ENCODE data around the gene ST7. TPM values are rescaled to one million over a fixed set of nuclear protein-coding genes. Genes with fewer than 3 reads are reported as not detected.

ST7 gene
- total RNA-seq, 1 donor from 2014 or later: 39.3 TPM

DNA sequence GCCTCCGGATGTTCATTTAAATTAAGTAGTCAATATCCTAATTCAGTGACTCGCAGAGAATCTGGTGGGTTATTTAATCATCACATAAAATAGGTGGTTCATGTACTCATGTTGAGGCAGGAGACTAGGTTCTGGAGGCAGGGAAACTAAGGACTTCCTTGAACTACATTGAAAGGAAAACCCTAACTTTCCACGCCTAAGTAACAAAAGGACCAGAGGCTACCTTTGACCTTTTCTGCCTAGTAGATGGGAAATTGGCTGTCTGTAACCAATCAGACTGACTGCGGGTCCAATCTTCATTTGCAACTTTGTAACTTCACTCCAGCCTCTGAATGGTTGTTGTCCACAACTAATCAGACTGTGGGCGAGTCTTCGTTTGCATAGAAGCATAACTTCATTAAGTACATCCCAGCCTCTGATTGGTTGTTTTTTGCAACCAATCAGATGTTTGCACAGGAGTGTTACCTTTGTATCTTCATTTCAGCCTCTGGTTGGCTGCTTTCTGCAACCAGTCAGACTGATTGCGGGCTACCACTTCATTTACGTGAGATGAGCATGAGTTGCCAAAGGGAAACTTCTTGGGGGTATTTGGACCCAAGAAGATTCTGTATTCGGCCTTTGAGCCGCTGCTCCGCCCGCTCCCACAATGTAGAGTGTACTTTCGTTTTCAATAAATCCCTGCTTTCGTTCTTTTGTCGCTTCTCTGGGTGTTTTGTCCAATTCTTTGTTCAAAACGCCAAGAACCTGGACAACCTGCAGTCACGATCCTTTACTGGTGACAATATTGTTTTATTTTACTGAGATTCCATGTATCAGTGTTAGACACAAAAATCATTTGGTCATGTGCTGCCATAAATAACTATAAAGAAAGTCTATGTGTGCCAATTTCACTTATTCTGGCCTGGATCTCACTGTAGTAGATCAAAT is 1.7 kb upstream of the ST7 start:
- no peak overlapping the region for H3K4me2 ChIP-seq (ENCODE audit: low read length)
- H3K79me2 ChIP-seq (ENCODE audit: insufficient read depth, low read length): peaks cover 27% of the 10 kb centered on the region
- no peaks in the 10 kb centered on the region for H3K9me3 Mint-ChIP-seq (ENCODE audit: unreplicated experiment)
- H3K4me1 Mint-ChIP-seq (ENCODE audit: low read depth, unreplicated experiment): peaks cover 22% of the 10 kb centered on the region
- FAIRE-seq (no peak), DNase-seq (ENCODE audit: low read depth) (no peak)
- H3K27me3 ChIP-seq (ENCODE audit: insufficient read depth, low read length): no peaks in the 10 kb centered on the region
- H3K4me3 Mint-ChIP-seq (ENCODE audit: unreplicated experiment): peak overlapping the region; percentile 55
- no peak for TF ChIP-seq EZH2 (IDR thresholded peaks at IDR 0.05; ENCODE audit: insufficient read depth, low read length)
- TF ChIP-seq, protein P1, sequence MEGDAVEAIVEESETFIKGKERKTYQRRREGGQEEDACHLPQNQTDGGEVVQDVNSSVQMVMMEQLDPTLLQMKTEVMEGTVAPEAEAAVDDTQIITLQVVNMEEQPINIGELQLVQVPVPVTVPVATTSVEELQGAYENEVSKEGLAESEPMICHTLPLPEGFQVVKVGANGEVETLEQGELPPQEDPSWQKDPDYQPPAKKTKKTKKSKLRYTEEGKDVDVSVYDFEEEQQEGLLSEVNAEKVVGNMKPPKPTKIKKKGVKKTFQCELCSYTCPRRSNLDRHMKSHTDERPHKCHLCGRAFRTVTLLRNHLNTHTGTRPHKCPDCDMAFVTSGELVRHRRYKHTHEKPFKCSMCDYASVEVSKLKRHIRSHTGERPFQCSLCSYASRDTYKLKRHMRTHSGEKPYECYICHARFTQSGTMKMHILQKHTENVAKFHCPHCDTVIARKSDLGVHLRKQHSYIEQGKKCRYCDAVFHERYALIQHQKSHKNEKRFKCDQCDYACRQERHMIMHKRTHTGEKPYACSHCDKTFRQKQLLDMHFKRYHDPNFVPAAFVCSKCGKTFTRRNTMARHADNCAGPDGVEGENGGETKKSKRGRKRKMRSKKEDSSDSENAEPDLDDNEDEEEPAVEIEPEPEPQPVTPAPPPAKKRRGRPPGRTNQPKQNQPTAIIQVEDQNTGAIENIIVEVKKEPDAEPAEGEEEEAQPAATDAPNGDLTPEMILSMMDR (IDR thresholded peaks at IDR 0.05; ENCODE audit: insufficient read depth, low read depth, low read length): no peak
- H3K36me3 Mint-ChIP-seq (ENCODE audit: low read depth, unreplicated experiment): no peaks in the 10 kb centered on the region
- H3K27ac ChIP-seq (ENCODE audit: low read depth, low read length): no peak overlapping the region
- peaks cover 19% of the 10 kb centered on the region for H3K4me1 ChIP-seq (ENCODE audit: insufficient read depth, low read length)
- H3K9me3 ChIP-seq (ENCODE audit: insufficient read depth, low read depth, low read length): no peaks in the 10 kb centered on the region
- H3K27me3 Mint-ChIP-seq (ENCODE audit: low read depth, unreplicated experiment): no peaks in the 10 kb centered on the region
- no peaks in the 10 kb centered on the region for H3K36me3 ChIP-seq (ENCODE audit: insufficient read depth, low read length)
- H2AFZ ChIP-seq (ENCODE audit: low read depth, low read length): no peak overlapping the region
- no peak overlapping the region for H3K4me3 ChIP-seq (ENCODE audit: insufficient read depth, low read depth, low read length)
- no peak overlapping the region for H3K9ac ChIP-seq (ENCODE audit: low read length)
- H4K20me1 ChIP-seq (ENCODE audit: insufficient read depth, low read length): peaks cover 11% of the 10 kb centered on the region
- H3K27ac Mint-ChIP-seq (ENCODE audit: unreplicated experiment): peak overlapping the region; percentile 62

DNA sequence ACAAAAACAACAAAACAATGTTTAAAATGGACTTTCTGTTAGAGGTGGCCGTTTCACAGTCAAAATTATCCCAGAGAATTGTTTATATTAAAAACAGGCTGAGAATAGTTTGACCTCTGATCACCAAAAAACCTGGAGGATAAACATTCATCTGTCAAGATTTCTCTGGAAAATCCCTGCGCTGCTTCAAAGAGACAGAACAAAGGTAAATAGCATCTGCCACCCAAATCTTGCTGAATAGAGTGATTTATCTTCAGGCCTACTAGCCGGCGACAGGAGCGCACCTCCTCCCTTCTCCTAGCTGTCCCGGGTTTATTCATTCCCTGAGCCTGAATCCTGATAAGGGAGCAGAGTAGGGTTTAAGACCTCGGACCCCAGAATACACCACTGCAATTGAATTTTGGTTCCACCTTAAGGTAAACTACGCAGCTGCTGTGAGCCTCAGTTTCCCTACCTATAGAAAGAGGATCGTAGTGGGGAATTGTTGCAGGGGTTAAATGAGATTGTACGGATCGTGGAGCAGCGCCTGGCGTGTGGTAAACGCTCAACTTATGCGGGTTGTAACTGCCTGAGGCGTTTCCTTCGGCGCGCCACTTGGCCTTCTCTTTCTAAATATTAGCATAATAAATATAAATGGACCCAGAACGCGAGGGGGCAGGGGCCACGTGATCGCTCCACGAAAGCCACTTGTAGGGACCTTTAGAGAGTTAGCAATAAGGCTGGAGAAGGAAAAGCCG is 498 bp upstream of the ST7 start:
- Histone ChIP-seq H3K4me2 (ENCODE audit: low read length) (peak overlapping the region; percentile 97), H4K20me1 (ENCODE audit: insufficient read depth, low read length) (peaks cover 11% of the 10 kb centered on the region), H3K27ac (ENCODE audit: low read depth, low read length) (peak overlapping the region; percentile 97), H3K36me3 (ENCODE audit: insufficient read depth, low read length) (no peaks in the 10 kb centered on the region), H2AFZ (ENCODE audit: low read depth, low read length) (peak overlapping the region; percentile 79), H3K9ac (ENCODE audit: low read length) (peak overlapping the region; percentile 99), H3K4me3 (ENCODE audit: insufficient read depth, low read depth, low read length) (peak overlapping the region; percentile 82), H3K79me2 (ENCODE audit: insufficient read depth, low read length) (peaks cover 38% of the 10 kb centered on the region), H3K4me1 (ENCODE audit: insufficient read depth, low read length) (peaks cover 19% of the 10 kb centered on the region), H3K9me3 (ENCODE audit: insufficient read depth, low read depth, low read length) (no peaks in the 10 kb centered on the region), H3K27me3 (ENCODE audit: insufficient read depth, low read length) (no peaks in the 10 kb centered on the region)
- H3K9me3 Mint-ChIP-seq (ENCODE audit: unreplicated experiment): no peaks in the 10 kb centered on the region
- FAIRE-seq (no peak), DNase-seq (ENCODE audit: low read depth) (no peak)
- TF ChIP-seq, protein P1 (IDR thresholded peaks at IDR 0.05; ENCODE audit: insufficient read depth, low read depth, low read length): no peak
- TF ChIP-seq EZH2 (IDR thresholded peaks at IDR 0.05; ENCODE audit: insufficient read depth, low read length): no peak
- H3K27me3 Mint-ChIP-seq (ENCODE audit: low read depth, unreplicated experiment): no peaks in the 10 kb centered on the region
- peak overlapping the region; percentile 93 for H3K27ac Mint-ChIP-seq (ENCODE audit: unreplicated experiment)
- H3K36me3 Mint-ChIP-seq (ENCODE audit: low read depth, unreplicated experiment): no peaks in the 10 kb centered on the region
- H3K4me3 Mint-ChIP-seq (ENCODE audit: unreplicated experiment): peak overlapping the region; percentile 86
- peaks cover 22% of the 10 kb centered on the region for H3K4me1 Mint-ChIP-seq (ENCODE audit: low read depth, unreplicated experiment)
